Coronary artery (tissue), 2 donors: ENCODE measurements around the gene NFIB.

Experiments used
- DNase-seq: peaks from one replicate; pipeline ENCODE4 v3.0.0-alpha.2; 2017; ENCODE audit warnings: low spot score
- H3K27ac ChIP-seq, 2 donors: fragments of 200-600 bp; sonication (generic); one replicate each; pipeline ENCODE4 v1.5.1; 2016 to 2019
- H3K4me3 ChIP-seq: fragments of 200-600 bp; sonication (generic); 2 replicates; pipeline ENCODE4 v1.5.1; 2016; ENCODE audit warnings: mild to moderate bottlenecking, moderate library complexity
- TF ChIP-seq, protein P1 (sequence below): fragments of 200-600 bp; sonication (generic); IDR thresholded peaks from one replicate; pipeline ENCODE4 v1.5.1; 2019; ENCODE audit warnings: antibody characterized with exemption

NFIB gene

DNA sequence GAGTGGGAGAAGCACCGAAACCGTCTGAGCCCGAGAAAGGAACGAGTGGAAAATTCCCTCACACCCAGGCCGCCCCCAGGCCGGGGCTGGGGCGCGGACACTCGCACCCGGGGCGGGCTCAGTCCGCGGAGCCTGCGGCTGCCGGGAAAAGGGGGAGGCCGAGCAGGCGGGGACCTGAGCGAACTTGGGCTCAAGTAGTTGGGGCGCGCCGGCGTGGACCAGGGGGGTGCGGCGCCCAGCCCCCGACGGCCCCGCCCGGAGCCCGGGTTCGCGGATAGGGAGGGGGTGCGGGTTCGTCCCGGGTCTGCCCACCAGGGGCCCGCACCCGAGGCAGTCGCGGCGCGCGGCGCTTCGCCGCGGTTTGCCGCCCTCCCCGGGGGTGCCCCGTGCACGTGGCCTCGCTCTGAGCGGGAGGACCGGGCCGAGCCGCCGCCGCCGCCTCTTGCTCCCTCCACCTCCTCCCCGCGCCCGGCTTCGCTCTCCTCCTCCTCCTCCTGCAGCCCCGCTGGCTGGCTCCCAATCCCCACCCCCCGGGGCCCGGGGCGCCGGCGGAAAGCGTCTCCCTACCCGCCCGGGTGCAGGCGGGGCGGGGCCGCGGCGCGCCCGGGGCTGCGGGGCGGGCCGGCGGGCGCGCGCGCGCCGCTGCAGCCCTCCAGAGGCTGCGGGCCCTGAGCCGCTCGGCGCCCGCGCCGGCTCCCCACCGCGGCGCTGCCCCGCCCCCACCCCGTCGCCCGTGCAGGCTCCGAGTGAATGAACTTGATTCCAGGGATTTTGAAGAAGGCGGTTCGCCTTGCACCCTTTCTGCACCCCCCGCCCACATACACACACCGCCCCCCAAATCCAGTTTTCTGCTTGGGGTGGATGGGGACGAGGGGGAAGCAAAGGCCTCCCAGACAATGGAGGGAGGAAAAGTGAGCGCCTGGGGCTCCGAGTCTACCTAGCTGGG lies 1.3 kb upstream of the NFIB start:
- DNase-seq = peak; percentile 97
- peak overlapping the region; percentile 96 to 100 for H3K27ac ChIP-seq
- TF ChIP-seq, protein P1, sequence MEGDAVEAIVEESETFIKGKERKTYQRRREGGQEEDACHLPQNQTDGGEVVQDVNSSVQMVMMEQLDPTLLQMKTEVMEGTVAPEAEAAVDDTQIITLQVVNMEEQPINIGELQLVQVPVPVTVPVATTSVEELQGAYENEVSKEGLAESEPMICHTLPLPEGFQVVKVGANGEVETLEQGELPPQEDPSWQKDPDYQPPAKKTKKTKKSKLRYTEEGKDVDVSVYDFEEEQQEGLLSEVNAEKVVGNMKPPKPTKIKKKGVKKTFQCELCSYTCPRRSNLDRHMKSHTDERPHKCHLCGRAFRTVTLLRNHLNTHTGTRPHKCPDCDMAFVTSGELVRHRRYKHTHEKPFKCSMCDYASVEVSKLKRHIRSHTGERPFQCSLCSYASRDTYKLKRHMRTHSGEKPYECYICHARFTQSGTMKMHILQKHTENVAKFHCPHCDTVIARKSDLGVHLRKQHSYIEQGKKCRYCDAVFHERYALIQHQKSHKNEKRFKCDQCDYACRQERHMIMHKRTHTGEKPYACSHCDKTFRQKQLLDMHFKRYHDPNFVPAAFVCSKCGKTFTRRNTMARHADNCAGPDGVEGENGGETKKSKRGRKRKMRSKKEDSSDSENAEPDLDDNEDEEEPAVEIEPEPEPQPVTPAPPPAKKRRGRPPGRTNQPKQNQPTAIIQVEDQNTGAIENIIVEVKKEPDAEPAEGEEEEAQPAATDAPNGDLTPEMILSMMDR = no peak
- H3K4me3 ChIP-seq = peak overlapping the region; percentile 95

DNA sequence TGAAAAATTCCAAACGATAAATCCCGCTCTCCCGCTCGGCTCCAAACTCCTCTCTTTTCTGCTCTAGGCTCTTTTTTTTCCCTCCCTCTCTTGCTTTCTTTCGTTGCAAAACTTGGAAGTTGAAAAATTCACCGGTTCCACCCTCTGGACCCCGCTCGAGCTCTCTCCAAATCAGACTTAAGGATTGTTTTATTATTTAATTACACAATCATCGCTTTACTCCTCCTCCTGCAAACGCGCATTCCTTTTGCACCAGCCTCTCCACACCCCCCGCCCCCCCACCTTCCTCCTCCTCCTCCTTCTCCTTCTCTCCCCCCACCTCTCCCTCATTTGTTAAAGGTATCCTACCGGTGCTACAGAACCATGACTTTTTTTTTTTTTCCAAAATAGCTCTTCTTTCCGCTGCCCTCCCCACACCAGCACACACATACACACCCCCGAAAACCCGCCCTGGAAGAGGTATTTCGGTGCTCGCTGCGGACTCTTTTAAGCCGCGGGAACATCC lies 535 bp upstream of the NFIB start:
- Histone ChIP-seq H3K27ac (peak overlapping the region; percentile 96 to 100), H3K4me3 (peak overlapping the region; percentile 95)
- peak; percentile 92 for DNase-seq
- TF ChIP-seq, protein P1 = no peak

GRCh38 chr9:14313378-14313940 lies 482 bp downstream of the NFIB start:
- Histone ChIP-seq H3K27ac (peak overlapping the region; percentile 96 to 100), H3K4me3 (peak overlapping the region; percentile 95)
- DNase-seq = no peak
- TF ChIP-seq, protein P1 = no peak

- DNase-seq = no peak
- TF ChIP-seq, protein P1 = no peak
- Histone ChIP-seq H3K4me3 (peak overlapping the region; percentile 95), H3K27ac (peak overlapping the region; percentile 96 to 100)
Observed at GRCh38 chr9:14312719-14313377, 1.1 kb downstream of the NFIB start.

- Histone ChIP-seq H3K27ac (peak overlapping the region; percentile 96 to 100), H3K4me3 (peak overlapping the region; percentile 95)
- DNase-seq = no peak
- TF ChIP-seq, protein P1 = no peak
Observed at GRCh38 chr9:14311956-14312685, 1.8 kb downstream of the NFIB start.

- DNase-seq = no peak
- Histone ChIP-seq H3K27ac (peak overlapping the region; percentile 96 to 100), H3K4me3 (peak overlapping the region; percentile 95)
- TF ChIP-seq, protein P1 = no peak
Observed at GRCh38 chr9:14311171-14311949, 2.6 kb downstream of the NFIB start.
